Activated gamma-delta T cell (primary cell): Measurements from ENCODE around the gene PAM.
"Not testable (repeated sequence)": the region's sequence is repeated elsewhere in the genome, so short reads cannot be mapped to it uniquely, and the experiment has no call there.

Source experiments
- DNase-seq: peaks from one replicate; lab custom pipeline; 2025; lab: John Stamatoyannopoulos, UW

PAM gene

GRCh38 chr5:102751903-102752376 lies 3.2 kb upstream of the PAM start:
- DNase-seq: not testable (repeated sequence)

GRCh38 chr5:102753889-102754766 lies 977 bp upstream of the PAM start:
- no peak for DNase-seq

- DNase-seq: no peak
Measured at GRCh38 chr5:102755686-102756371, 724 bp downstream of the PAM start.

- no peak for DNase-seq
Measured at GRCh38 chr5:102758576-102758975, 3.5 kb downstream of the PAM start.

GRCh38 chr5:102759289-102759688 lies 4.2 kb downstream of the PAM start:
- no peak for DNase-seq

GRCh38 chr5:102759700-102760099 lies 4.6 kb downstream of the PAM start:
- no peak for DNase-seq

- DNase-seq: no peak
Measured at GRCh38 chr5:102760815-102761214, 5.7 kb downstream of the PAM start.

GRCh38 chr5:102762095-102762534 lies 7.0 kb downstream of the PAM start:
- no peak for DNase-seq

- DNase-seq: no peak
Measured at GRCh38 chr5:102762562-102763227, 7.6 kb downstream of the PAM start.

GRCh38 chr5:102763734-102764133 lies 8.6 kb downstream of the PAM start:
- DNase-seq: no peak

GRCh38 chr5:102764381-102765004 lies 9.4 kb downstream of the PAM start:
- DNase-seq: no peak

- DNase-seq: no peak
Measured at GRCh38 chr5:102765350-102765749, 10.2 kb downstream of the PAM start.

GRCh38 chr5:102766295-102767090 lies 11.4 kb downstream of the PAM start:
- no peak for DNase-seq

- DNase-seq: no peak
Measured at GRCh38 chr5:102767862-102768261, 12.8 kb downstream of the PAM start.

- no peak for DNase-seq
Measured at GRCh38 chr5:102770803-102771202, 15.7 kb downstream of the PAM start.

- DNase-seq: no peak
Measured at GRCh38 chr5:102771435-102771834, 16.3 kb downstream of the PAM start.

- DNase-seq: no peak
Measured at GRCh38 chr5:102772273-102772672, 17.2 kb downstream of the PAM start.

- DNase-seq: no peak
Measured at GRCh38 chr5:102773133-102773532, 18.0 kb downstream of the PAM start.

- DNase-seq: not testable (repeated sequence)
Measured at GRCh38 chr5:102775756-102776155, 20.7 kb downstream of the PAM start.

GRCh38 chr5:102777099-102777498 lies 22.0 kb downstream of the PAM start:
- DNase-seq: no peak

GRCh38 chr5:102778478-102778877 lies 23.4 kb downstream of the PAM start:
- no peak for DNase-seq
